Skin epidermis (tissue), 12 donors: ENCODE measurements around the gene ARSG.

Experiments
- H3K27ac ChIP-seq, 21 experiments: fragments of 200-600 bp; sonication (generic) in 11 of 21; one replicate each; pipeline ENCODE4 v1.5.0; 2020; ENCODE audit warnings: mild to moderate bottlenecking in 3 of 21, inconsistent platforms in 2 of 21, moderate library complexity in 2 of 21
- H3K4me3 ChIP-seq, 7 experiments: fragments of 200-600 bp; sonication (generic) in 2 of 7; one replicate each; pipeline ENCODE4 v1.5.0; 2020; ENCODE audit warnings: inconsistent platforms in 2 of 7, mild to moderate bottlenecking in 2 of 7, moderate library complexity in 1 of 7

Gene ARSG

DNA sequence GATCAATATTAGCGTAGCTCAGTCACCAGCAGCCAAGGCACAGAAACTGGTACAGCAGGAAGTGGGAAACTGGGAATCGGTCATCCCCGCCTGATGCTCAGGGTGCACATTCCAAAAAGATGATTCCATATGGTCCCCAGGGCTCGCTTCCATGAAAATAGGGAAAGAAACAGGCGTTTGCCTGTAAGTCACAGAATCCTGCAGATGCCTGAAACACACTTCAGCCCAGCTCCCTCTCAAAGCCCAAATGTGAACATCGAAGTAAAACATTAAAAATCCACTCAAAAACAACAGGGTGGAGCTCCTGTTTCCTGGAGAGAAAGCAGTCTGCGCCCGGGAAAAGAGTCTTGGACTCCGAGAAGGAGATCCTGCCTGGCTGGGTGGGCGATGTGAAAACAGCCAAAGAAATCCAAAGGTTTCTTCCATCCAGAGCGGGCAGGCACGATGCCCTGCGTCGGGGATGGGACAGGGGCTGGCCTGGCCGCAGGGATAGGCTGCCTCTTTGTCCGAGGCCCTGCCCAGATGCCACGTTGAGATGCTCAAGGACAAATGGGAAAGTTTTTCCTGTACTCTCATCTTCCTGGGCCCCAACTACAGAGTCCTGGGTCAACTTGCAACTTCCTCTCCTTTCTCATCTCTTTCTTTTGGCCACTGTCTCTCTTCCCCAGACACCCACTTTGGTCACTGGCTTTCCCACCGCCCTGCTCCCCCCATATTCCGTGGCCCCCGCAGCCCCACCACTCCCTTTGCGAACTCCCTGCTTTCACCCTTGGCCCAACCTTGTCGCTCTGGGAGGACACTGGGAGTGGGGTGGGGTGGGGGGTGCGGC is 165.3 kb downstream of the ARSG start:
- peak overlapping the region; percentile 60 to 90 (median 74) for H3K4me3 ChIP-seq
- H3K27ac ChIP-seq = peak overlapping the region; percentile 64 to 98 (median 89)

DNA sequence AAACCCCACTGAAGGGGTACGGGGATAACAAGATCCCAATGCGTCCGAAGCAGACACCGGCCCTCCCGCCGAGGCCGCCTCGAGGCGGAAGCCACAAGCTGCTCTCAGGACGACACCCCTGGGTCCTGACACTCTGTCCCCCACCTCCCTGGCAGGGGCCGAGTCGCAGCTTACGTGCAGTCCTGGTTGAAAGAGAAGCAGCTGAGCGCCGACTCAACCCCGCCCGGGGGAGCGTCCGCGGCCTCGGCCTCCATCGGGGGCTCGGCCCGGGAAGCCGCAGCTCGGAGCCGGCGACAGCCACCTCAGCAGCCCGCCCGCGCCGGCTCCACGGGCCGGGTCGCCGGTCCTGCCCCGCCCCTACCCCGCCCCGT is 165.9 kb downstream of the ARSG start, which contains the start of gene WIPI1:
TSS of gene WIPI1 (minus strand) at position 329 of the 371 bp plus-strand sequence. CDS start at position 254, 75 bp downstream.
- H3K27ac ChIP-seq = peak within 1 kb of the TSS; percentile 66 to 98 (median 89)
- peak within 1 kb of the TSS; percentile 60 to 90 (median 74) for H3K4me3 ChIP-seq

DNA sequence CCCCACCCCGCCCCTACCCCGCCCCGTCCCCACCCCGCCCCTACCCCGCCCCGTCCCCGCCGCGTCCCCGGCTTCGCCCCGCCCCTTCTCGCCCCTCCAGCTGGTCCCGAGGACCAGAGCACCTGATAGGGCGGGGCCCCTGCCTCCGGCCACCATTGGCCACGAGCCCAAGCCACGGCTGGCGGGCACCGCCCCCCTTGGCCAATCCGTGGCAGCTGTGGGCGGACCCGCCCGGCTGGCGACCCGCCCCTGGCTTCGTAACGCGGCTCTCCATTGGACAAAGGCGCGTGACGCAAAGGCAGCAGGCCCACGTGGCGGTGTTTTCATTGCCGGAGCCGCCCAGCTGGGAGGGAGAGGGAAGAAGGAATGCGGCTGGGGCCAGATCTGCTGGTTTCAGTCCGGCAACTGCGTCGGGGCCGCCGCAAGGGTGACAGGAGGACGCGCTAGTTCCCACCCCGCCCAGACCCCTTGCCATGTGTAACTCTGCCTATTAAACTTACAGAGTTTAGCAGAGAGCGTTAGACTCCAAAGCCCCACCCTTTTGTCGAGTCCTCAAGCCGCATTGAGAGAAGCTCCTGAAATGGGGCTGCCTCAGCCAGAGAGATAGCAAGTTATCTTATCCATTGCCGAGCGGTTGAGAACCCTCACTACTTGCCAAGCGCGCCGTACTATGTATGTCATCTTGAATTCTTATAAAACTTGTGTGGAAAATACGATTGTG is 166.4 kb downstream of the ARSG start:
- peak overlapping the region; percentile 60 to 90 (median 74) for H3K4me3 ChIP-seq
- peak overlapping the region in 20 of 21 experiments; percentile 3 to 96 (median 78) for H3K27ac ChIP-seq

DNA sequence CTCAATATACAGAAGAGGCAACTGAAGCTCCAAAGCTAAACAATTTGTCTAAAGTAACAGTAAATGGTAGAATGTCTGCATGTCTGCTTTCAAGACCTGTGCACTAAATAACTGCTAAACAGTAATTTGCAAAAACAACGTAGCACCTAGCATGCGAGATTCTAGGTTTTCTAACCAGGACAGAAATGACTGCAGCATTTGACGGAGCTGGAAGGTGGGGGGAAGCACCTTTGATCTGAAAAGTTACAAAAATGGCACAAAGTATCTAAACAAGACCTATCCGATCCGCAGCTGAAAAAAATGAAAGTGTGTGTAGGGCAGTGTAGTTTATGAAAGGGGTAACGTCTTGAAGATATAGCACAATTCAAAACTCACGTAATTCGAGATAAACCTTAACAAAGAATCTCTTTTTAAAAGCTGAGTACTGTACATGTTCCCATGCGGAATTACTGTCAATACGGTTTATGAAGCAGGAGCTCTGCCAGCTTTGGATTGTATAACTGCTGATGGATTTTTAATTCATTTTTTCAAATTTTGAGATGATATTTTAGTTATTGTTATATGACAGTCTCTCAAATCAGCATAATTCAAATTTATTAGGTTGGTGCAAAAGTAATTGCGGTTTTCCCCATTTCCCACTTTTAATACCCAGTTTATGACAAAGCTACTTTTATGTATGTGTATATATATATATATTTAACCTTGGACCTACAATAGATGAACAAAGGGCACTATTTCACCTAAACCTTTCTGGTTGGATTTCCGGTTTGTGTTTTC is 167.2 kb downstream of the ARSG start:
- H3K4me3 ChIP-seq = peak overlapping the region; percentile 50 to 80 (median 72)

DNA sequence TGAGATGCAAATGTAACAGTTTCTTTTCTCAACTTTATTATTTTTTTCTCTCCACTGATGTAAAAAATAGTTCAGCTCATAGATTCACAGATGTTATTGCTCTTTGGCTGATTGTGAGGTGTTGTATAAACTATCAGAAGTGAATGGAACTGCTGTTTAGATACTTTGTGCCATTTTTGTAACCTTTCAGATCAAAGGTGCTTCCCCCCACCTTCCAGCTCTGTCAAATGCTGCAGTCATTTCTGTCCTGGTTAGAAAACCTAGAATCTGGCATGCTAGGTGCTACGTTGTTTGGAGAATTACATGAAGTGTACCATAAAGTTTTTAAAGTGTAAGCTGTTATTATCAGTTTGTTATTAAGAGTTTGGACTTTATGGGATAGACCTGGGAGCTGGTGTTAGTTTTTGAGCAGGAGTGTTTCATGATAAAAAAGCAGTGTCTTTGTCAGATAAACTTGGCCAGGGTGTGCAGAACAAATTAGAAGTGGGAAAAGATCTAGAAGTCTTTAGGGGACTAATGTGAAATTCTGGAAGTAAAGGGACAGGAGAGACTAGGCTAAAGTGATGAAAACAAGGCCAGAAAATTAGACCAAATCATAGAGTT is 167.8 kb downstream of the ARSG start:
- H3K4me3 ChIP-seq = no peak overlapping the region
- H3K27ac ChIP-seq = peak overlapping the region in 1 of 21 experiments; percentile 1

More for the DNA sequence above, 167.2 kb downstream of the ARSG start:
- peak overlapping the region in 20 of 21 experiments; percentile 3 to 96 (median 74) for H3K27ac ChIP-seq

DNA sequence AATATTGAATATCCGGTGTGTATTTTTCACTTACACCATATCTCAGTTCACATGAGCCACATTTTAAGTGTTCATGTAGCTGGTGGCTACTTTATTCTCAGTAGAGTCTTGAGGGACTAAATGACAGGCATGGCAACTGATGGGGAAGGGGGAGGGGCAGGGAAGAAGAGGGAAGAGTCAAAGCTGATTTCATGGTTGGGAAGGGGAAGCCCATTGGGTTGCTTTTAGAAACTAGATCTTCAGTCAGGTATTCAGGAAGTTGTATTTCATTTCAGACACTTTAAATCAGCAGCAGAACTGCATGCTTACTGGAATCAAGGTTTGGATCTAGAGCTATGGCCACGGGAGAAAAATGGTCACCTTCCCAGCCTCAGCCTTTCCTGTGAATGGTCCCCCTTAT is 168.9 kb downstream of the ARSG start:
- H3K27ac ChIP-seq = peak overlapping the region in 5 of 21 experiments; percentile 3 to 71 (median 41)
- H3K4me3 ChIP-seq = no peak overlapping the region

DNA sequence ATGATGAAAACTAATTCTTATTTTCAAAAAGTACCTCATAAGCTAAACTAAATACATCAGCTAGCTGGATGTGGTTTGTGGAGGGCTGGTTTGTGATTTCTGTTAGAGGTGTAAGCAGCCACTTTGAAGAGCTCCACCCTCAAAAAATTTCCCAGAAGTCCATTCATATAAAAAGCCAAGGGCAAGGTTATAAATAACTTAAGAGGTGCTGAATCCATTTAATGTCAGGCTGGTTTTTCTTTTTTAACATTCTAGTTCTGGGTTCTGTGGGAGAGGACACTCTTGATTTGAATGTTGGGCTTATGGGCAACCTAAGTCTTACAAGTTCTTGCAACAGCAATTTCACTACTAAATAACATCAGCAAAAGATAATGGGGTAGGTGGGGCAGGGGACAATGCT is 169.4 kb downstream of the ARSG start:
- Histone ChIP-seq H3K4me3 (no peak overlapping the region), H3K27ac (peak overlapping the region in 4 of 21 experiments; percentile 3 to 71 (median 49))

DNA sequence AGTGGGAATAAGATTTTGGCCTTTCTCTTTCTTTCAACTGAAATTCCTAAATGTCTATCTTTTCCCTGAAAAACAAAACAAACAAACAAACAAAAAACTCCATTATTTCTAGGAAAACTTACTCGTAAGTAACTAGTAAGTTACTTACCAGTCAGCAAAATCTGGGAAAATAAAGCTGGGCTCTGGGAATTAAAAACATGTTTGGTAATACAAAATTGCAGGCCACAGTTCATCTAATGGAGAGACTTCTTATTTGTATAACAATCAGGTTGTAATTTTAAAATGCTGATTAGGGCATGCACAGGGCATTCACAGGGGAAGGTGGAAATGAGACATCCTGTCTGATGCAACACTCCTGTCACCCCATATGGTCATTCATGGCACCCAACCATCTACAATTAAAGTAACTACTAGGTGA is 169.8 kb downstream of the ARSG start:
- H3K27ac ChIP-seq = peak overlapping the region in 4 of 21 experiments; percentile 3 to 71 (median 14)
- H3K4me3 ChIP-seq = no peak overlapping the region

DNA sequence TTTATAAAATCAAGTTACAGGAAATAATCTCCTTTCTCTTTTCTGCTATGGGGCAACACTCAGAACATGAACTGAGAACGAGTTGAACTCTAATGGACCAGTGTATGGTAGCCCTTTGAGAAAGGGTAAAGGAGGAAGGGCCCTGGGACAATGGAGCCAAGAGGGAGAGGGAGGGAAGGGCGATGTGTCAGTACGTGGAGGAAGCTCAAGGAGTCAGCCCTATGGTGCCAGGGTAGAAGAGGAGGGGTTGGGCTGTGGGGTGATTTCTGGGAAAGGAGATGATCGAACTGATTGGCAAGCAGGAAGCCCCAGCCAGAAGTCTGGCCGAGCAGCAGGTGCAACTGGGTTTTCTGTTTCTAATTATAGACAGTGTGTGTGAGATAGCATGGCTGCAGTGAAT is 170.3 kb downstream of the ARSG start:
- Histone ChIP-seq H3K4me3 (no peak overlapping the region), H3K27ac (peak overlapping the region in 4 of 21 experiments; percentile 3 to 26 (median 18))

DNA sequence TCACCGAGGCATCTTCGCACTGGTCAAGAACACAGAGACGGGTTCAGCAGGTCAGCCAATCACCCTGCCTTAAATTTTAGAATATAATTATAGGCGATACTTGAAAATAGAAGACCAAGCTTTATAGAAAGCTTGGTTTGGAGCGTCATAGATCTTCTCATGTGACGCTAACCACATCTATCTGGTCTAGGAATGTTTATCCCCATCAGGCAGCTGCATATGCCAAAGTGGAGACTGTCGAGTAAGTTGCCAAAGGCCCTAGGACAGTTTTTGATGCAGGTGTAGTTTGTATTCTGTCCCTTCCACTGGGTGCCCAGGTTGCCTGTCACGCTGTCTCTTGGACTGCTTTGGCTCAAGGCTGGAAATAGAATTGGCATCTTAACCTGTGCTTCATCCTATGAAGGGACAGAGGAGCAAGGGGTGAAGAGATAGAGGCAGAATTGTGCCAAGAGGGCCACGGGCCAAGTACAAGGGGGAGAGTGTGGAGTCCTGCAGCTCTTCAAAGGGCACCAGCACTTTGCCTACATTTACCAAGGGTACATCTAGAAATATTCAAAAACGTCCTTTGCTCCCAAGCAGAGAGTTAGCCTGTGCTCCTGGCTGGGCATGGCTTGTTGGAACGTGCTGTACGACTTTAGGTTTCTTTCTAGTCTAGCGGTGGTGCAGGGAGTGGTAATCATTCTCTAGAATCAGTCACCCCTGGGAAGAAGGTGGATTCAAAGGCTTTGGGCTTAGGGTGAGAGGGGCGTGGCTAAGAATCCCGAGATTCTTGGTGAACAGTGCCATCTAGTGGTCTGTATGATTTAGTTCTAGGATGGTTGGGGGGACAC is 171.3 kb downstream of the ARSG start:
- H3K4me3 ChIP-seq = no peak overlapping the region
- H3K27ac ChIP-seq = no peak overlapping the region

DNA sequence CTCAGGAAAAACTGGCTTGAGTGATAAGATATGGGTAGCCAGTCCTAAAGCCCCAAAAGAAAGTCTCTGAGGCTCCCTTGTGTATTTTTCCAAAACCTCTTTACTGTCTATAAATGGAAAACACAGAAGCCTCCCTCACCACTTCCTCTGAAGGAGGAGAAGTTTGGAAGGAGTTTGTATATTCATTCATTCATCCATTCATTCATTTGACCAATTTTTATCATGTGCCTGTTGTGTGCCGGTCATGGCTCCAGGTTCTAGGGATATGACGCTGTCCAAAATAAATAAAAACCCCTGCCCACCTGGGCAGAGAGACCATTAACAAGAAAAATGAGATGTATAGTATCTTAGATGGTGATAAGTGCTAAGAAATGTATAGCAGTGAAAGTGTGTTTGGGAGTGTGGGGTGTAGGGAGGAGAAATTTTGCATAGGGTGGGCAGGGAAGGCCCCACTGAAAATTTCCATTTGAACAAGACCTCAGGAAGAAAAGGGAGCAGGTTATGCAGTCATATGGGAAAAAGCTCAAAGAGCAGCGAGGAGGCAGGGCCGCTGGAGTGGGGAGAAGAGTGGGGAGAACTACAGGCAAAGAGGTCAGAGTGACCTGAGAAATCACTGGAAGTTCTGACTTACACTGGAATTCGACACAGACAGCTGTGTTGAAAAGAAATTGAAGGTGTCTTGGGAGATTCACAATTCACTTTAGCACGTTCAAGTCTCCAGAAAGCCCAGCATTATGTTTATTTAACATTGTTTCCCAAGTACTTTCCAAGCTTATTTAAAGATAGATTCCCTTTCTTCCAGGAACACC is 172.1 kb downstream of the ARSG start:
- Histone ChIP-seq H3K27ac (no peak overlapping the region), H3K4me3 (no peak overlapping the region)

DNA sequence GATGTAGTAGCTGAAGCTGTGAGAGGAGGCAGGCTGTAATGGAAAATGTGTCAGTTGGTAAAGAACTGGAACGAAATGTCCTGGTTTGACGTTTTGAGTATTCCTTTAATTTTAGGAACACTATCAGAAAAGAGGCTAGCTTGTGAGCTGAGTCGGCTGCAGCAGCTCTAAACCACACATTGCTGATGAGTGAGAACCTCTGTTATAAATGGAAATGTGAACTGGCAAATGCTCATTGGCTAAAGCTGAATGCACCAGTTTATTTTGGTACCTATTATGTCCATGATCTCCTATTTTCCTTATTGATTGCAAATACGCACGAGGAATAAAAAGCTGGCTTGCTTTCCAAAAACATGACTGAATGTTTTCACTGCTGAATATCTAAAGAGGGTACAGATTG is 177.0 kb downstream of the ARSG start:
- no peak overlapping the region for H3K27ac ChIP-seq
- no peak overlapping the region for H3K4me3 ChIP-seq

DNA sequence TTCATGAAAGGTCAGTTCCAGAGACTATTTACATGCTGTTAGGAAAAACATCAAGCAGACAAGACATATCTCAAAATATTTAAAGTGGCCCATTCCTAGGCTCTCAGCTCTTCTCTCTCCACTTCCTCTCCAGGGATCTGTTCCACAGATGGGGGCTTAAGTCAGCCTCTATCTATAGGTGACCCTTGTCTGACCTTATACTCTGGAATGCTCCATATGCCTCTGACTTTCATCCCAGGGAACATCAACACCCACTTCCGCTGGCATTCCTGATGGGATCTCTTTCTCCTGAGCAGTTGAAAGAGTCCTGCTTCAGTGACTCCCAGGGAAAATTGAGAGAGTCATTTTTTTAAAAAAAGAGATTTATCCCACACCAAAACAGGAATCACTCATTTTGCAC is 177.5 kb downstream of the ARSG start:
- Histone ChIP-seq H3K27ac (no peak overlapping the region), H3K4me3 (no peak overlapping the region)
